AG09309 (cell line): ENCODE results near the gene VPS54.

Experiments
- DNase-seq: peaks from one replicate; pipeline ENCODE4 v3.0.0-alpha.2; 2010; ENCODE audit warnings: low read depth
- H3K4me3 ChIP-seq: 2 replicates; pipeline ENCODE4 v1.5.1; 2011; ENCODE audit warnings: mild to moderate bottlenecking, low read depth, low read length, moderate library complexity; ENCODE audit not compliant: control insufficient read depth
- CTCF ChIP-seq: IDR thresholded peaks from 2 replicates; pipeline ENCODE4 v1.5.1; 2011; ENCODE audit warnings: mild to moderate bottlenecking, low read depth, low read length, inconsistent platforms; ENCODE audit not compliant: insufficient read depth, control insufficient read depth; ENCODE audit errors: missing control alignments

VPS54 gene

GRCh38 chr2:63872571-63873328 is 146.5 kb downstream of the VPS54 start:
- TF ChIP-seq CTCF = no peak
- DNase-seq = no peak

GRCh38 chr2:63871864-63872263 is 147.4 kb downstream of the VPS54 start:
- TF ChIP-seq CTCF = no peak
- no peak for DNase-seq
- no peak overlapping the region for H3K4me3 ChIP-seq

More at GRCh38 chr2:63872571-63873328, 146.5 kb downstream of the VPS54 start:
- H3K4me3 ChIP-seq = no peak overlapping the region

- no peak overlapping the region for H3K4me3 ChIP-seq
- TF ChIP-seq CTCF = no peak
- no peak for DNase-seq
Observed at GRCh38 chr2:63870679-63871078, 148.5 kb downstream of the VPS54 start.

- no peak overlapping the region for H3K4me3 ChIP-seq
- DNase-seq = no peak
- TF ChIP-seq CTCF = no peak
Observed at GRCh38 chr2:63866009-63866709, 153.1 kb downstream of the VPS54 start.

- no peak for TF ChIP-seq CTCF
Observed at GRCh38 chr2:63865159-63865799, 153.9 kb downstream of the VPS54 start.

GRCh38 chr2:63863707-63864106 is 155.5 kb downstream of the VPS54 start:
- no peak for DNase-seq
- H3K4me3 ChIP-seq = no peak overlapping the region
- no peak for TF ChIP-seq CTCF

More at GRCh38 chr2:63865159-63865799, 153.9 kb downstream of the VPS54 start:
- no peak overlapping the region for H3K4me3 ChIP-seq
- no peak for DNase-seq
